H1 (cell line): ENCODE results near the gene FCHSD1. TPM values are rescaled to one million over a fixed set of nuclear protein-coding genes. Genes with fewer than 3 reads are reported as not detected.

Experiments
- CTCF ChIA-PET: fragments of 300-600 bp; sonication (Branson Sonifier 250); formaldehyde crosslinking; loops from one replicate; lab custom pipeline; 2021; ENCODE audit not compliant: partially characterized antibody; lab: Charles Lee
- POLR2A ChIA-PET: fragments of 300-600 bp; sonication (Branson Sonifier 250); formaldehyde crosslinking; loops from one replicate; lab custom pipeline; 2021; ENCODE audit warnings: inconsistent platforms; ENCODE audit not compliant: partially characterized antibody; lab: Charles Lee
- DNase-seq, 2 experiments: peaks; one replicate each; pipeline versions ENCODE4 v3.0.0 to v3.0.0-alpha.2; 2010 to 2022; ENCODE audit warnings: low spot score in 2 of 2, low read depth in 1 of 2, mixed read lengths in 1 of 2
- FAIRE-seq: peaks from 2 replicates; lab custom pipeline; 2011; peaks lifted over from hg19 to GRCh38; lab: Jason Lieb, UNC
- H2AFZ ChIP-seq: 2 replicates; pipeline ENCODE4 v1.8.1; 2012; ENCODE audit warnings: low read length, inconsistent platforms
- H2AK5ac ChIP-seq: 2 replicates; pipeline ENCODE4 v1.6.1; 2013; ENCODE audit warnings: low read depth, low read length
- H2BK120ac ChIP-seq: replicated peaks from 2 replicates; pipeline ENCODE3; 2013; ENCODE audit warnings: low read depth, low read length, inconsistent platforms
- H2BK12ac ChIP-seq: 2 replicates; pipeline ENCODE4 v1.6.1; 2013; ENCODE audit warnings: low read depth, low read length
- H2BK15ac ChIP-seq: 2 replicates; pipeline ENCODE4 v1.6.1; 2013; ENCODE audit warnings: low read length
- H2BK20ac ChIP-seq: 2 replicates; pipeline ENCODE4 v1.6.1; 2013; ENCODE audit warnings: low read length
- H2BK5ac ChIP-seq: 2 replicates; pipeline ENCODE4 v1.6.1; 2013; ENCODE audit warnings: low read depth, low read length
- H3K14ac ChIP-seq: 2 replicates; pipeline ENCODE4 v1.6.1; 2013; ENCODE audit warnings: inconsistent platforms; ENCODE audit not compliant: insufficient read length
- H3K18ac ChIP-seq: 2 replicates; pipeline ENCODE4 v1.6.1; 2013; ENCODE audit warnings: low read length; ENCODE audit errors: extremely low read depth
- H3K23ac ChIP-seq: 2 replicates; pipeline ENCODE4 v1.6.1; 2013; ENCODE audit warnings: inconsistent platforms; ENCODE audit not compliant: insufficient read length
- H3K23me2 ChIP-seq: 2 replicates; pipeline ENCODE4 v1.6.1; 2013; ENCODE audit warnings: low read depth, low read length
- H3K27ac ChIP-seq: 2 replicates; pipeline ENCODE4 v1.6.1; 2011; ENCODE audit warnings: low read depth, low read length, inconsistent platforms
- H3K27me3 ChIP-seq, 4 experiments: replicated peaks in 1 of 4; 1 replicate in 1 of 4; 2 replicates in 3 of 4; pipeline versions ENCODE4 v1.6.1 to v1.8.1; 2011 to 2013; ENCODE audit warnings: low read length in 3 of 4, mild to moderate bottlenecking in 3 of 4, inconsistent platforms in 2 of 4, mixed read lengths in 2 of 4, moderate library complexity in 1 of 4; ENCODE audit not compliant: control insufficient read depth in 3 of 4, insufficient read depth in 3 of 4; ENCODE audit errors: extremely low read depth in 1 of 4
- H3K36me3 ChIP-seq, 4 experiments: 2 replicates each; pipeline versions ENCODE4 v1.6.1 to v1.8.1; 2011 to 2013; ENCODE audit warnings: mild to moderate bottlenecking in 4 of 4, low read length in 3 of 4, moderate library complexity in 2 of 4, control low read depth in 1 of 4, inconsistent platforms in 1 of 4; ENCODE audit not compliant: insufficient read depth in 4 of 4, control insufficient read depth in 2 of 4
- H3K4ac ChIP-seq: replicated peaks from 2 replicates; pipeline ENCODE3; 2013; ENCODE audit warnings: low read length, low read depth, mixed read lengths, inconsistent platforms; ENCODE audit not compliant: insufficient read length
- H3K4me1 ChIP-seq, 4 experiments: replicated peaks in 1 of 4; 1 replicate in 1 of 4; 2 replicates in 3 of 4; pipeline versions ENCODE4 v1.6.1 to v1.8.1; 2011 to 2013; ENCODE audit warnings: low read length in 3 of 4, inconsistent platforms in 2 of 4, mixed read lengths in 1 of 4; ENCODE audit not compliant: insufficient read depth in 4 of 4, control insufficient read depth in 3 of 4
- H3K4me2 ChIP-seq, 2 experiments: 2 replicates each; pipeline versions ENCODE4 v1.6.1 to v1.8.1; 2011 to 2013; ENCODE audit warnings: low read depth in 2 of 2, low read length in 2 of 2, control low read depth in 1 of 2, inconsistent platforms in 1 of 2, mild to moderate bottlenecking in 1 of 2; ENCODE audit not compliant: insufficient read depth in 1 of 2
- H3K4me3 ChIP-seq, 4 experiments: fragments of 200-600, 300-600 bp in 1 of 4; sonication (generic), shearing (Covaris generic), sonication (Bioruptor Twin) in 1 of 4; 2 replicates each; pipeline versions ENCODE4 v1.5.1 to v1.8.1; 2011 to 2016; ENCODE audit warnings: low read length in 4 of 4, low read depth in 3 of 4, control low read depth in 2 of 4, inconsistent platforms in 2 of 4, mild to moderate bottlenecking in 2 of 4, mixed read lengths in 1 of 4, moderate library complexity in 1 of 4; ENCODE audit not compliant: insufficient read depth in 2 of 4; ENCODE audit errors: extremely low read depth in 1 of 4
- H3K56ac ChIP-seq: replicated peaks from 2 replicates; pipeline ENCODE3; 2013; ENCODE audit warnings: low read depth, mild to moderate bottlenecking, mixed read lengths, low read length, inconsistent platforms; ENCODE audit not compliant: insufficient read length
- H3K79me1 ChIP-seq: 2 replicates; pipeline ENCODE4 v1.6.1; 2013; ENCODE audit warnings: low read depth, low read length, control low read depth
- H3K79me2 ChIP-seq, 2 experiments: 2 replicates each; pipeline versions ENCODE4 v1.6.1 to v1.8.1; 2012 to 2013; ENCODE audit warnings: low read length in 2 of 2, mild to moderate bottlenecking in 2 of 2, inconsistent platforms in 1 of 2; ENCODE audit not compliant: insufficient read depth in 2 of 2, control insufficient read depth in 1 of 2
- H3K9ac ChIP-seq, 4 experiments: replicated peaks in 1 of 4; 1 replicate in 1 of 4; 2 replicates in 3 of 4; pipeline versions ENCODE4 v1.6.1 to v1.8.1; 2011 to 2013; ENCODE audit warnings: low read depth in 3 of 4, low read length in 3 of 4, control low read depth in 2 of 4, mild to moderate bottlenecking in 2 of 4, moderate library complexity in 2 of 4, inconsistent platforms in 1 of 4; ENCODE audit errors: extremely low read depth in 1 of 4
- H3K9me3 ChIP-seq, 2 experiments: 2 replicates each; pipeline versions ENCODE4 v1.6.1 to v1.8.1; 2012 to 2013; ENCODE audit warnings: mild to moderate bottlenecking in 2 of 2, moderate library complexity in 2 of 2, control low read depth in 1 of 2, inconsistent platforms in 1 of 2, low read depth in 1 of 2, low read length in 1 of 2, mixed read lengths in 1 of 2; ENCODE audit not compliant: insufficient read depth in 2 of 2
- H4K20me1 ChIP-seq, 2 experiments: replicated peaks in 1 of 2; 2 replicates each; pipeline versions ENCODE3 to v1.8.1; 2011 to 2013; ENCODE audit warnings: inconsistent platforms in 2 of 2, low read length in 2 of 2, mild to moderate bottlenecking in 1 of 2; ENCODE audit not compliant: insufficient read depth in 2 of 2, control insufficient read depth in 1 of 2
- H4K5ac ChIP-seq: 2 replicates; pipeline ENCODE4 v1.6.1; 2013; ENCODE audit warnings: low read length, low read depth, mixed read lengths, inconsistent platforms; ENCODE audit not compliant: insufficient read length
- H4K8ac ChIP-seq: 2 replicates; pipeline ENCODE4 v1.8.0; 2013; ENCODE audit warnings: mild to moderate bottlenecking, moderate library complexity, low read length, inconsistent platforms; ENCODE audit not compliant: insufficient read depth; ENCODE audit errors: extremely low read depth
- H4K91ac ChIP-seq: replicated peaks from 2 replicates; pipeline ENCODE3; 2013; ENCODE audit warnings: low read length, mixed read lengths, inconsistent platforms; ENCODE audit not compliant: insufficient read length
- ASH2L ChIP-seq: fragments of 200-600, 300-600 bp; sonication (generic); IDR thresholded peaks from one replicate; pipeline ENCODE4 v1.7.1; 2017; ENCODE audit warnings: low read length
- CBX8 ChIP-seq: fragments of 300-800, 300-1000 bp; sonication (generic); IDR thresholded peaks from 2 replicates; pipeline ENCODE4 v1.7.1; 2016; ENCODE audit warnings: low read depth, low read length, borderline replicate concordance
- KDM4A ChIP-seq: IDR thresholded peaks from one replicate; pipeline ENCODE4 v1.7.1; 2012; ENCODE audit warnings: low read depth, mild to moderate bottlenecking, moderate library complexity, low read length, inconsistent platforms; ENCODE audit not compliant: severe bottlenecking
- POLR2A ChIP-seq, 2 experiments: IDR thresholded peaks; 1 replicate in 1 of 2; 2 replicates in 1 of 2; pipeline ENCODE4 v1.6.1; 2011; ENCODE audit warnings: low read depth in 2 of 2, low read length in 2 of 2, mild to moderate bottlenecking in 2 of 2; ENCODE audit errors: control extremely low read depth in 1 of 2
- POLR2AphosphoS5 ChIP-seq: IDR thresholded peaks from 2 replicates; pipeline ENCODE4 v1.6.1; 2011; ENCODE audit warnings: low read depth, low read length
- RBBP5 ChIP-seq: IDR thresholded peaks from 2 replicates; pipeline ENCODE4 v1.7.1; 2012; ENCODE audit warnings: low read depth, mild to moderate bottlenecking, inconsistent platforms, low read length, moderate library complexity, borderline replicate concordance
- SIRT6 ChIP-seq: IDR thresholded peaks from one replicate; pipeline ENCODE4 v1.7.1; 2012; ENCODE audit warnings: low read length, inconsistent platforms
- SP1 ChIP-seq: IDR thresholded peaks from 2 replicates; pipeline ENCODE4 v1.6.1; 2011; ENCODE audit warnings: low read depth, low read length
- WGBS, 2 experiments: shearing (Covaris generic) in 1 of 2; methylation state at CpG; one replicate each; pipeline versions ENCODE4 v1.1.6 to v1.1.7; 2013 to 2015; ENCODE audit warnings: low lambda C conversion rate in 2 of 2, mixed read lengths in 2 of 2, inconsistent platforms in 1 of 2, low coverage in 1 of 2, missing lambda C conversion rate in 1 of 2; ENCODE audit not compliant: insufficient replicate concordance in 2 of 2, insufficient coverage in 1 of 2, insufficient read length in 1 of 2; ENCODE audit errors: extremely low coverage in 1 of 2, missing lambda C conversion rate in 1 of 2; 5-methylcytosine and 5-hydroxymethylcytosine counted together
- polyA plus RNA-seq, 7 experiments: library from polyadenylated mRNA; depleted of rRNA in 3 of 7; stranded (reverse) in 5 of 7; unstranded in 2 of 7; fragments of >200 nt in 5 of 7; fragments of 200-250 nt in 2 of 7; gene quantifications; 1 replicate in 5 of 7; 2 replicates in 1 of 7; 4 replicates in 1 of 7; pipeline versions ENCODE4 v1.2.1 to v1.2.3, GENCODE V29; 2011 to 2013; ENCODE audit warnings: missing spikeins in 2 of 7, mixed read lengths in 2 of 7
- total RNA-seq: library from RNA; stranded (reverse); fragmentation: NEBNext Ultra II Directional; extraction: Animal tissue kit (Norgen Biotek cat#: 25700); gene quantifications from 2 replicates; pipeline ENCODE4 v1.2.1, GENCODE V29; 2021
- TF ChIP-seq, protein P1 (sequence below): IDR thresholded peaks from 2 replicates; pipeline ENCODE4 v1.6.1; 2011; ENCODE audit warnings: low read length, improper control_type of control experiment
- TF ChIP-seq, protein P2 (sequence below): IDR thresholded peaks from 2 replicates; pipeline ENCODE4 v1.6.1; 2011; ENCODE audit warnings: low read depth, mild to moderate bottlenecking, low read length; ENCODE audit not compliant: insufficient read depth

Gene FCHSD1
- total and polyA plus RNA-seq, 2 of the 8 experiments (the other 6 are each of a cell fraction or from before 2014, with no cell fraction given), result 22.0 to 30.1 TPM

DNA sequence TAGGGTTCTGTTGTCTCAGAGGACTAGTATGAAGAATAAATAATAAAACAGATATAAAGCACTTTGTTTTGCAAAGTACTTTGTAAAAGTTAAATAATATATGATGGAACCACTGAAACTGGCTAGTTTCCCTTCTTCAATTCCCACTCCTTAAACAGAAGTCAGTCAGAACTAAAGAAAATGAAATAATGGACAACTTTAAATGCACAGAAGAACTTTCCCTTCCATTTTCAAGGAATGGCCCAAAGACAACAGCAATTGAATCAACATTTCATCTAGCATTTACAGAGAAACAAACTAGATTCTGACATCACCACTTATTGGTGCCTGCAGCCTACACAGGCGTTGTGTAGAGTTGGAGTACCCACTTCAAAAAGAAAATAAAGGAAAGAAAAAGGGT, 48.6 kb downstream of the FCHSD1 start:
- no peak overlapping the region for H2BK5ac ChIP-seq
- H3K79me2 ChIP-seq, result peaks cover 8 to 94% of the 10 kb centered on the region in 2 experiments; a peak in 3 of 4 replicates
- H4K20me1 ChIP-seq, result peaks cover 8 to 10% of the 10 kb centered on the region in 2 experiments
- H3K23me2 ChIP-seq, result no peaks in the 10 kb centered on the region
- no peak overlapping the region for H3K4me3 ChIP-seq
- no peaks in the 10 kb centered on the region for H3K27me3 ChIP-seq
- H3K4me2 ChIP-seq, result no peak overlapping the region
- POLR2A ChIA-PET, result interaction anchor here (1.0 to 7.9 kb wide), 2 partner anchors 11 to 14 kb away, joined by 4 to 55 read pairs; partner anchors contain the start of gene DIAPH1
- H2AK5ac ChIP-seq, result no peak overlapping the region
- H4K91ac ChIP-seq, result no peak overlapping the region
- no peaks in the 10 kb centered on the region for H3K9me3 ChIP-seq
- no peaks in the 10 kb centered on the region; a peak in 2 of 7 replicates for H3K4me1 ChIP-seq
- no peak overlapping the region for H3K27ac ChIP-seq
- WGBS, 2 experiments, result 85% methylated on average over 1 of the region's 1 CpG; no CpG with 5 or more reads in 1 of the 2 experiments
- H3K79me1 ChIP-seq, result peaks cover 11% of the 10 kb centered on the region
- CTCF ChIA-PET, result interaction anchor here (1.2 to 4.0 kb wide), 6 partner anchors 10 to 40 kb away, joined by 3 to 41 read pairs (median 4); partner anchors contain the start of gene DIAPH1
- H2BK15ac ChIP-seq, result no peak overlapping the region
- no peak overlapping the region for H2AFZ ChIP-seq
- H2BK12ac ChIP-seq, result no peak overlapping the region
- H4K8ac ChIP-seq, result no peak overlapping the region
- H3K18ac ChIP-seq, result no peak overlapping the region
- DNase-seq (no peak), FAIRE-seq (no peak)
- no peak overlapping the region for H3K4ac ChIP-seq
- no peak overlapping the region for H2BK120ac ChIP-seq
- H2BK20ac ChIP-seq, result no peak overlapping the region
- no peak overlapping the region for H3K14ac ChIP-seq
- TF ChIP-seq RBBP5 (no peak), ASH2L (no peak), SIRT6 (no peak), CBX8 (no peak), POLR2A (IDR thresholded peaks at IDR 0.05; ENCODE audit: control extremely low read depth in 1 of 2, low read depth in 2 of 2, low read length in 2 of 2) (no peak), KDM4A (no peak), SP1 (no peak), POLR2AphosphoS5 (no peak)
- TF ChIP-seq, protein P1, sequence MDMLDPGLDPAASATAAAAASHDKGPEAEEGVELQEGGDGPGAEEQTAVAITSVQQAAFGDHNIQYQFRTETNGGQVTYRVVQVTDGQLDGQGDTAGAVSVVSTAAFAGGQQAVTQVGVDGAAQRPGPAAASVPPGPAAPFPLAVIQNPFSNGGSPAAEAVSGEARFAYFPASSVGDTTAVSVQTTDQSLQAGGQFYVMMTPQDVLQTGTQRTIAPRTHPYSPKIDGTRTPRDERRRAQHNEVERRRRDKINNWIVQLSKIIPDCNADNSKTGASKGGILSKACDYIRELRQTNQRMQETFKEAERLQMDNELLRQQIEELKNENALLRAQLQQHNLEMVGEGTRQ, result no peak
- TF ChIP-seq, protein P2, sequence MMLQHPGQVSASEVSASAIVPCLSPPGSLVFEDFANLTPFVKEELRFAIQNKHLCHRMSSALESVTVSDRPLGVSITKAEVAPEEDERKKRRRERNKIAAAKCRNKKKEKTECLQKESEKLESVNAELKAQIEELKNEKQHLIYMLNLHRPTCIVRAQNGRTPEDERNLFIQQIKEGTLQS, result no peak
- H3K9ac ChIP-seq, result no peak overlapping the region
- no peak overlapping the region for H3K56ac ChIP-seq
- no peak overlapping the region for H3K23ac ChIP-seq
- no peak overlapping the region for H4K5ac ChIP-seq
- H3K36me3 ChIP-seq, result no peaks in the 10 kb centered on the region
